ENCODE data around the gene TMEM98.
"Not testable (repeated sequence)": the region's sequence is repeated elsewhere in the genome, so short reads cannot be mapped to it uniquely, and the experiment has no call there.

TMEM98 gene

DNA sequence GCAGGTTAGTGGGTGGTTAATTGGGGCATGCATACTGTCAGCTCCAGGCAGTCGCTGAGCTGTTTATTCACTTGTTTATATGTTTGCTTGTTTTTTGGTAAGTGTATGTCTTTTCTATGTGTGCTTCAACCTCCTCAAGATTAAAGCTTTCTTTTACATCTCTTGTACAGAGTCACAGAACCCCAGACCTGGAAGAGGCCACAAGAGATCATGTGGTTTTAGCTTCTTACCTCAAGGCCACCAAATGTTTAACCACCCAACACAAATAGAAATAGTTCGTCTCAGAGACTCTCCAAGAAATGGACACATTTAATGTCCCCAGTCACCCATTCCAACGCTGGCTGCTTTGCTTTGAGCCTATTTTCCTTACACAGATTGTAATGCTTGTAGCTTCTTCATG is 11.8 kb upstream of the TMEM98 start:
- no peak for DNase-seq

DNA sequence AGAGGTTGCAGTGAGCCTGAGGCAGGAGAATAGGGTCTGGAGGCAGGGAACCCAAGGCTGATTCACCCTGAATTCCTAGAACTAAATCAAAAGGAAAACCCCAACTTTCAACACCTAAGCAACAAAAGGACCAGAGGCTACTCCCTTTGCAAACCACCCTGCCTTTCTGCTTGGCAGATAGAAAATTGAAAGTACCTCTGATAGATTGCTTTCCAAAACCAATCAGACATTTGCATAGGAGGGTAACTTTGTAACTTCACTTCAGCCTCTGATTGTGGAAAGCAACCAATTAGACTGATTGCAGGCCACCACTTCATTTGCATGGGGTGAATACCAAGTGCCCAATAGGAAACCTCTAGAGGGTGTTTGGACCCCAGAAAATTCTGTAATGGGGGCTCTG is 10.9 kb upstream of the TMEM98 start:
- no peak for DNase-seq

DNA sequence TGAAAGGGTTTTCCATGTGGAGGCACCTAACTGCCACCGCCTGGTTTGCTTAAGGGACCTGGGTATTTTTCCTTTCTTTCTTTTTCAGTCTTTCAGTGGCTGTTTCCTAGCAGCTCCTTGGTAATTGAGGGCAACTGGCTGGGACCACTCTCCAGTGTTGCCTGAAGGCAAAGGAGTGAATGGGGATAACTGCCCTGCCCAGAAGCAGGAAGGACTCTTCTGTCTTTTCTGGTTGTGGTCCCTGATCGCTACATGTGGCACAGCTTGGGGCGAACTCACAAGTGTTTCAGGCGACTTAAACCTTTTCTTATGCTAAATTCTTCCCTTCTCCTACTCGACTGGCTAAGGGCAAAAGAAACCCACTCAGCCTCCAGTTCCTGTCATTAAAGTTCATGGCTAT is 10.1 kb upstream of the TMEM98 start:
- DNase-seq: no peak

GRCh38 chr17:32919876-32920275 is 8.1 kb upstream of the TMEM98 start:
- not testable (repeated sequence) for DNase-seq

DNA sequence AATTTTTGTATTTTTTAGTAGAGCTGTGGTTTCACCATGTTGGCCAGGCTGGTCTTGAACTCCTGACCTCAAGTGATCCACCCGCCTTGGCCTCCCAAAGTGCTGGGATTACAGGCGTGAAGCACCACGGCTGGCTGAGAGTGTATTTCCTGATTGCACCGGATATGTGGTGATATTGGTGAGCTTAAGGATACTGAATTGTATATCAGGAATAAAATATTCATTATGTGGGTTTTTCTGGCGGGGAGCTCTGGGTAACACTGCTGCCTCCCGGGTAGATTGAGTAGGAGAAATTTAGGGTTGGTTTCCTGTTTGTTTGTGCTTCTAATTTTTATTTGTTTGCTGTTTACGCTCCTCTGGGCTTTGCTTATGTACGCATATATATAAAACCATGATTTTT is 7.7 kb upstream of the TMEM98 start:
- DNase-seq: no peak

GRCh38 chr17:32921017-32921416 is 6.9 kb upstream of the TMEM98 start:
- no peak for DNase-seq

GRCh38 chr17:32923905-32924304 is 4.0 kb upstream of the TMEM98 start:
- not testable (repeated sequence) for DNase-seq

DNA sequence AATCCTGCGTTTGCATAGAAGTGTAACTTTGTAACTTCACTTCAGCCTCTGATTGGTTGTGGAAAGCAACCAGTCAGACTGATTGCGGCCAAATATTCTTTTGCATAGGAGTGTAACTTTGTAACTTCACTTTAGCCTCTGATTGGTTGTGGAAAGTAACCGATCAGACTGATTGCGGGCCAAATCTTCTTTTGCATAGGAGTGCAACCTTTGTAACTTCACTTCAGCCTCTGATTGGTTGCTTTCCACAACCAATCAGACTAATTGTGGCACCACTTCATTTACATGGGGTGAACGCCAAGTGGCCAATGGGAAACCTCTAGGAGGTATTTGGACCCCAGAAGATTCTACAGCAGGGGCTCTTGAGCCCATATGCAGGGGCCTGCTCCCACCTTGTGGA is 1.8 kb upstream of the TMEM98 start:
- DNase-seq: no peak

DNA sequence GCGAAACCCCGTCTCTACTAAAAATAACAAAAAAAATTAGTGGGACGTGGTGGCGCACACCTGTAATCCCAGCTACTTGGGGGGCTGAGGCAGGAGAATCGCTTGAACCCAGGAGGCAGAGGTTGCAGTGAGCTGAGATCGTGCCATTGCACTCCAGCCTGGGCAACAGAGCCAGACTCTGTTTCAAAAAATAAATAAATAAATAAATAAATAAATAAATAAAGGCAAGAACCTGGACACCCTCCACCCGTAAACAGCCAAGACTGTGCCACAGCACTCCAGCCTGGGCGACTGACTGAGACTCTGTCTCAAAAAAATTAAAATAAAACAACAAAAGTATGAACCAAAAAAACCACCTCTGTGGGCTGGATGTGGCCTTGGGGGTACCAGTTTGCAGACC is 1.2 kb upstream of the TMEM98 start:
- DNase-seq: not testable (repeated sequence)

DNA sequence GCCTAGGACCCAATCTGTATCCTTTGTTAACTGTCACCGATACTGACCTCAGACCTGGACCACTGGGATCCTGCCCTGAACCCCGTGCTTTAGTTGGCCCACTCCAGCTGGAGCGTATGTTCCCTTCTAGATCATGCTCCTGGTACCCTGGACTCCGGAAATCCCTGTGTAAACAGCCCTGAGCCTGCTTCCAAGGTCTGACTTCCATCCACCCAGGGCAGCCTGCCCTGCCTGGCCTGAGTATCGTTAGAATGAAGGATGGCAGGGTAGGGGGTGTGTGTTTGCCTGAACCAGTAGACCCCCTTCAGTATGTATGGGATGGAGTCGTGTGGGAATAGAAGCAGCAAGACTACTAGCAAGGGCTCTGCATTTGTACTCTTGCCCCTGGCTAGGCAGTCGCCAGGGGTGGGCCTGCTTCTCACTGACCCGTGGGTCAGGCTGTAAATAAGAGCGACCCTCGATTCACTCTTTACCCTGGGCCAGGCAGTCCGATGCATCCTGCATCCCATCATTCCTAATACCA is 691 bp upstream of the TMEM98 start:
- no peak for DNase-seq

GRCh38 chr17:32928586-32929535 is 908 bp downstream of the TMEM98 start:
- no peak for DNase-seq

DNA sequence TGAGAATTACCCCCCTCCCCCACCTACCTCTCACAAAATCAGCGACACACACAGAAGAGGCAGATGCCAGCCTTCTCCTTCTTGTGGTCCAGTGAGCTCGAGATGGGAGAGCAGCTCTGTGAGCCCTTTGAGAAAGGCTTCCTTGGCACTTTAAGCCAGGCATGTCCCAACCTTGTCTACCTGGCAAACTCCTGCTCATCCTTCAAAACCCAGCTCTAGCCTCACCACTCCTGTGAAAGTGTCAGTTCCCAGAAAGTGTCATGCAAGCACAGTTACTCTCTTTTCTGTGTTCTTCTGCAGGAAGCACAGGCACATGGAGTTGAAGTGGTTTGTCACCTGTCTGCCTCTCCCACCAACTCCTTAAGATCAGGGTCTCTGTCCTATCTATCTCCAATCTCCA is 1.6 kb downstream of the TMEM98 start:
- DNase-seq: no peak

- no peak for DNase-seq
Observed at GRCh38 chr17:32930512-32930911, 2.6 kb downstream of the TMEM98 start.

GRCh38 chr17:32931686-32932085 is 3.7 kb downstream of the TMEM98 start:
- DNase-seq: no peak

DNA sequence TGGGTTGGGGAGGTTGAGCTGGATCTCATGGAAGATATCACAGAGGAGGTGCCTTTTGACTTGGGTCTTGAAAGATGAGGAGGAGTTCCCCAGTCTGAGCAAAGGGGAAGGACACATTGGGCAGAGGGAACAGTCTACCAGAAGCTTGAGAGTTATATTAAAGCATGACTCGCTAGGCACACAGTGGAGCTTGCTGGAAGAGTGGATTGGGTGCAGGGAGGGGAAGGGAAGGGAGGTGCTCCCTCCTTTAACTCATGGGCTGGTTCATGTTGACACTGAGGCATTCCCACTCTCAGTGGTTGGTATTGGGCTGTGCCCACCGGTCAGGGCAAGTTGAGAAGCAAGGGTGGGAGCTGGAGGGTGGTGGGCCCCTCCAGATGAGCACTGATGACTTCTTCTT is 5.9 kb downstream of the TMEM98 start:
- no peak for DNase-seq

DNA sequence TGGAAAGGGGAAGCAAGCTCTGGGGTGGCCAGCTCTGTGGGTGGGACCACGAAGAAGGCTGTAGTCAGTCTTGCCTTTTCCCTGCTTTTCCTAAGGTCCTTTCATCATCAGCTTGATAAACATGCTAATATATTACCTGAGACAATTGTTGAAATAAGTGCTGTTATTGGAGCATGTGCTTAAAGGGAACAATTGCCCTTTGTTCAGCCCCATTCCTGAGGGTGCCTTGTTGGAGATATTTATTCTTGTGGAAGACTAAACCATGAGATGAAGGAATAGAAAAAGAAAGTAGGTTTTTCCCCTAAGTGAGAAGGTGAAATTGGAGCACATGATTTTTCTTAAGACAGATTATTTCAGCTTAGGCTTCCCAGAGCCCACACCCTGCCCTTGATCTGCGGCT is 7.8 kb downstream of the TMEM98 start:
- DNase-seq: no peak

- DNase-seq: no peak
Observed at GRCh38 chr17:32936186-32936893, 8.4 kb downstream of the TMEM98 start.

GRCh38 chr17:32936894-32937500 is 9.0 kb downstream of the TMEM98 start:
- DNase-seq: no peak

- no peak for DNase-seq
Observed at GRCh38 chr17:32940706-32941390, 12.9 kb downstream of the TMEM98 start.

DNA sequence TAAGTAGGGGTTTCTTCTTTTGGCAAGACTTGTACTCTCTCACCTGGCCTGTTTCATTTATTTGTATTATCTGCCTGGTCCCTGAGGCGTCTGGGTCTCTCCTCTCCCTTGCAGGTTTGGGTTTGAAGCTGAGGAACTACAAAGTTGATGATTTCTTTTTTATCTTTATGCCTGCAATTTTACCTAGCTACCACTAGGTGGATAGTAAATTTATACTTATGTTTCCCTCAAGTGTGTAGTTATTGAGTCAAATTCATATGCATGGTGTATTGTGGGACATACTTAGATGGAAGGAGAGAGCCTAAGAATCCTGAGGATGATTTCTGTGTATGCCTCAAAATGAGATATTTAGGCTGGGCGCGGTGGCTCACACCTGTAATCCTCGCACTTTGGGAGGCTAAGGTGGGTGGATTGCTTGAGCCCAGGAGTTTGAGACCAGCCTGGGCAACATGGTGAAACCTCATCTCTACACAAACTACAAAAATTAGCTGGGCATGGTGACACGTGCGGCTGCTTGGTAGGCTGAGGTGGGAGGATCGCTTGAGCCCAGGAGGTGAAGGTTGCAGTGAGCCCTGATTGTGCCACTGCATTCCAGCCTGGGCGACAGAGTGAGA is 13.6 kb downstream of the TMEM98 start:
- DNase-seq: no peak

DNA sequence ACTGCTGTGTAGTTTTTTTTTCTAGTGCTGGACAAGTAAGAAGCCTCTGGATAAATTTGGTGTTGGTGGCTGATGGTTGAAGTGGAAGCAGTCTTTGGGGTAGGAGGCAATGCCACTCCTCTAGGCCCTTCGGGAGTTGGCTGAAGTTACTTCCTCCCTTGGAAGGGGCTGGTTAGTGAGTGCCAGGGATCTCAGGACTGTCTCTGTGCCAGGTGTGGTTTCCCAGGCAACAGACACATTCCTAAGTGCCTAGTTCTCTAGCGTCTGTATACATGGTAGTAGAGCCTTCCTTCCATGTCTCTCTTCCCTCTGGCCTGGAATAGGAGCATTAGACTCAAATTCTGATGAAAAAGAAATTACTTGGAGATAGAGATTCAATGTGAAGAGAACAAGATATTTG is 15.3 kb downstream of the TMEM98 start:
- no peak for DNase-seq

DNA sequence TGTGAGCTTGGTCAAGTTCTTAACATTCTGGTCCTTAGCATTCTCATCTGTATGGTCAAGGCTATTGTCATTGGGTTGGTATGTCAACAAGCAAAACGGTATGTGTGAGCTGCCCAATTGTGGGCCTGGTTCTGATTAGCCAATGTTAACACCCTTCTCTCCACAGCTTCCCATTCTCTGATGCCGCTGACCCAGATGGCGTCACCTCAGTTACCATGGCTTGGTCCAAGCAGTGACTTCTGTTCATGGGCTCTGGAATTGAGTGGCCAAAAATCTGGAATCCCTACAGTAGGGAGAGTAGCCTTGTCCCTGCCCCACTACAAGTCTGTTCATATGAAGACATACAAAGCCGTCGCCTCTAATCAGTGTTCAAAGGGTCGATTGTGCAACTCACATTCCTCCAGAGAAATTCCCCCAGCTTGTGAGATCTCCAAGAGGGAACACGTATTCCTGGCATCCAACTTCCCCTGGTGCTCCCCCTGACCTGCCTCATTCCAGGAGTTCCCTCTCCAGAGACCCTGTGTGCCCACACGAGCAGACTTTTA is 15.8 kb downstream of the TMEM98 start:
- DNase-seq: no peak
